RWPE2 (cell line): ENCODE results near the gene ZFHX3.
A peak's percentile ranks its signal among the peaks of the same experiment; 100 is the strongest.
"Not testable (repeated sequence)": the region's sequence is repeated elsewhere in the genome, so short reads cannot be mapped to it uniquely, and the experiment has no call there.

ENCODE experiments used
- ATAC-seq: fragments of 200-7000 bp; cut with Tn5 transposase; 3 replicates; pipeline ENCODE4 v1.9.1; 2021; ENCODE audit warnings: low read depth
- DNase-seq: peaks from one replicate; pipeline ENCODE4 v3.0.0-alpha.2; 2020; ENCODE audit warnings: low spot score
- H3K27ac ChIP-seq: fragments of 450-650 bp; 2 replicates; pipeline ENCODE4 v1.5.1; 2017; ENCODE audit warnings: mild to moderate bottlenecking; ENCODE audit not compliant: poor library complexity, severe bottlenecking
- H3K27me3 ChIP-seq: fragments of 250-450 bp; sonication (Bioruptor Pico); 2 replicates; pipeline ENCODE4 v1.5.1; 2021; ENCODE audit warnings: mild to moderate bottlenecking, moderate library complexity; ENCODE audit not compliant: insufficient read depth, poor library complexity, severe bottlenecking
- H3K36me3 ChIP-seq: fragments of 250-450 bp; sonication (Bioruptor Pico); 2 replicates; pipeline ENCODE4 v1.5.1; 2020; ENCODE audit warnings: low read depth, mild to moderate bottlenecking, moderate library complexity
- H3K4me1 ChIP-seq: fragments of 250-450 bp; sonication (Bioruptor Pico); 2 replicates; pipeline ENCODE4 v1.5.1; 2021; ENCODE audit warnings: mild to moderate bottlenecking, moderate library complexity; ENCODE audit not compliant: insufficient read depth, poor library complexity, severe bottlenecking
- H3K4me3 ChIP-seq: fragments of 250-450 bp; sonication (Bioruptor Pico); 2 replicates; pipeline ENCODE4 v1.5.1; 2021; ENCODE audit warnings: mild to moderate bottlenecking, moderate library complexity; ENCODE audit not compliant: severe bottlenecking
- H3K9me3 ChIP-seq: fragments of 250-450 bp; sonication (Bioruptor Pico); 2 replicates; pipeline ENCODE4 v1.5.1; 2021; ENCODE audit warnings: mild to moderate bottlenecking, moderate library complexity; ENCODE audit not compliant: severe bottlenecking
- TF ChIP-seq, protein P1 (sequence below): fragments of 450-650 bp; IDR thresholded peaks from one replicate; pipeline ENCODE4 v1.5.1; 2017; ENCODE audit warnings: mild to moderate bottlenecking, moderate library complexity; ENCODE audit not compliant: poor library complexity, severe bottlenecking

ZFHX3 gene

DNA sequence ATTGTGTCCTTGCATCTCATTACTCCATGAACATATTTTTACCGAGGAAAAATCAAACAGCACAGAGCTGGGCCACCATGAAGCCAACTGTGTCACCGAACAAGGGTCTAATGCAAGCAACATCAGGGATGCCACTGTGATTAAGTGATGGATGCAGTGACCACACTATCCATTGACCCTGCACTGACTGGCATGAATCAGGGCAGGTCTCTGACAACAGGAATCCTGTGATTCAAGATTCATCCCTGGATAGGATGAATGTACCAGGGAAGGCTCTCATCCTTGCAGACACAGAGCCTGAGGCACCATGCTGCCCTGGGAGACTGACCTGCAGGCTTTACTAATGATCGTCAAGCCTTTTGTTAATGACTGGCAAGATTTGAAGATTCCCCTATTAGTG lies 41.5 kb upstream of the ZFHX3 start:
- H3K9me3 ChIP-seq: no peaks in the 10 kb centered on the region
- H3K27ac ChIP-seq: no peak overlapping the region
- H3K4me3 ChIP-seq: no peak overlapping the region
- no peaks in the 10 kb centered on the region for H3K27me3 ChIP-seq
- no peaks in the 10 kb centered on the region for H3K4me1 ChIP-seq
- ATAC-seq (no peak), DNase-seq (no peak)
- no peaks in the 10 kb centered on the region for H3K36me3 ChIP-seq
- TF ChIP-seq, protein P1, sequence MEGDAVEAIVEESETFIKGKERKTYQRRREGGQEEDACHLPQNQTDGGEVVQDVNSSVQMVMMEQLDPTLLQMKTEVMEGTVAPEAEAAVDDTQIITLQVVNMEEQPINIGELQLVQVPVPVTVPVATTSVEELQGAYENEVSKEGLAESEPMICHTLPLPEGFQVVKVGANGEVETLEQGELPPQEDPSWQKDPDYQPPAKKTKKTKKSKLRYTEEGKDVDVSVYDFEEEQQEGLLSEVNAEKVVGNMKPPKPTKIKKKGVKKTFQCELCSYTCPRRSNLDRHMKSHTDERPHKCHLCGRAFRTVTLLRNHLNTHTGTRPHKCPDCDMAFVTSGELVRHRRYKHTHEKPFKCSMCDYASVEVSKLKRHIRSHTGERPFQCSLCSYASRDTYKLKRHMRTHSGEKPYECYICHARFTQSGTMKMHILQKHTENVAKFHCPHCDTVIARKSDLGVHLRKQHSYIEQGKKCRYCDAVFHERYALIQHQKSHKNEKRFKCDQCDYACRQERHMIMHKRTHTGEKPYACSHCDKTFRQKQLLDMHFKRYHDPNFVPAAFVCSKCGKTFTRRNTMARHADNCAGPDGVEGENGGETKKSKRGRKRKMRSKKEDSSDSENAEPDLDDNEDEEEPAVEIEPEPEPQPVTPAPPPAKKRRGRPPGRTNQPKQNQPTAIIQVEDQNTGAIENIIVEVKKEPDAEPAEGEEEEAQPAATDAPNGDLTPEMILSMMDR: no peak

- Histone ChIP-seq H3K4me1 (peaks cover 6% of the 10 kb centered on the region), H3K9me3 (no peaks in the 10 kb centered on the region), H3K36me3 (no peaks in the 10 kb centered on the region), H3K27me3 (no peaks in the 10 kb centered on the region), H3K27ac (no peak overlapping the region), H3K4me3 (no peak overlapping the region)
- TF ChIP-seq, protein P1: no peak
- no peak for ATAC-seq
- no peak for DNase-seq
These were observed 38.2 kb upstream of the ZFHX3 start for GRCh38 chr16:73086108-73086507.

GRCh38 chr16:73083271-73083670 lies 35.3 kb upstream of the ZFHX3 start:
- H3K27me3 ChIP-seq: no peaks in the 10 kb centered on the region
- peak overlapping the region; percentile 87 for H3K27ac ChIP-seq
- H3K4me3 ChIP-seq: no peak overlapping the region
- TF ChIP-seq, protein P1: no peak
- DNase-seq (no peak), ATAC-seq (no peak)
- peaks cover 6% of the 10 kb centered on the region for H3K4me1 ChIP-seq
- no peaks in the 10 kb centered on the region for H3K9me3 ChIP-seq
- H3K36me3 ChIP-seq: no peaks in the 10 kb centered on the region

DNA sequence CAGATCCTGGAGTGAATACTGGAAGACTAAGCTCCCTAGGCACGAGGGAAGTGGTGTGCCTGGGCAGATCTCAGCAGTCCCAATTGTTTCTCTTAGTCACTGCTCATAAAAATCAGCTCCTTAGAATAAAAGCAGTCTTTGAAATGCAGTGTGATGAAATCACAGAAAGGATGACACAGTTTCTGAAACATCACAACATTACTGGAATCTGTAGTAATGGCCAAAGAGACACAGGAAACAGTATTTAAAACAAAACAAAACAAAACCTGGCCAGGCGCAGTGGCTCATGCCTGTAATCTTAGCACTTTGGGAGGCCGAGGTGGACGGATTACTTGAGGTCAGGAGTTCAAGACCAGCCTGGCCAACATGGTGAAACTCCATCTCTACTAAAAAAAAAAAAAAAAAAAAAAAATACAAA lies 34.7 kb upstream of the ZFHX3 start:
- not testable (repeated sequence) for H3K9me3 ChIP-seq, H3K4me1 ChIP-seq, H3K4me3 ChIP-seq, H3K36me3 ChIP-seq, H3K27me3 ChIP-seq
- ATAC-seq (peak; percentile 99), DNase-seq (peak; percentile 74)
- H3K27ac ChIP-seq: peak overlapping the region; percentile 87

- ATAC-seq (no peak), DNase-seq (no peak)
- Histone ChIP-seq H3K4me1 (peaks cover 6% of the 10 kb centered on the region), H3K27me3 (no peaks in the 10 kb centered on the region), H3K9me3 (no peaks in the 10 kb centered on the region), H3K4me3 (no peak overlapping the region), H3K27ac (no peak overlapping the region), H3K36me3 (no peaks in the 10 kb centered on the region)
- TF ChIP-seq, protein P1: no peak
These were observed 33.0 kb upstream of the ZFHX3 start for GRCh38 chr16:73080931-73081330.
